PC-3 (cell line): Measurements from ENCODE around the gene RTP3. TPM values are rescaled to one million over a fixed set of nuclear protein-coding genes. Genes with fewer than 3 reads are reported as not detected.

ENCODE experiments used
- ATAC-seq: fragments of 200-7000 bp; cut with Tn5 transposase; 2 replicates; pipeline ENCODE4 v1.9.1; 2020; ENCODE audit warnings: mild to moderate bottlenecking, moderate library complexity
- BruUV-seq: library from RNA; stranded (reverse); fragments of 400-500 nt; replicated peaks from 2 replicates; lab custom pipeline; 2021; lab: Mats Ljungman, UMichigan
- CTCF ChIA-PET: fragments of 300-600 bp; sonication (Branson Sonifier 250); formaldehyde crosslinking; loops from one replicate; lab custom pipeline; 2022; ENCODE audit warnings: antibody characterized with exemption; lab: Charles Lee
- POLR2A ChIA-PET: fragments of 300-600 bp; sonication (Branson Sonifier 250); formaldehyde crosslinking; loops from one replicate; lab custom pipeline; 2022; ENCODE audit warnings: antibody characterized with exemption; ENCODE audit not compliant: unreplicated experiment; lab: Charles Lee
- DNase-seq: peaks from one replicate; pipeline ENCODE4 v3.0.0-alpha.2; 2015
- H2AFZ ChIP-seq: fragments of 300-600 bp; sonication (generic); 2 replicates; pipeline ENCODE4 v1.6.0; 2016; ENCODE audit warnings: antibody characterized with exemption, low read length
- H3F3A ChIP-seq: fragments of 300-600 bp; sonication (generic); one replicate; pipeline ENCODE4 v1.6.0; 2017; ENCODE audit warnings: antibody characterized with exemption, low read length, control low read depth, mild to moderate bottlenecking; ENCODE audit not compliant: unreplicated experiment
- H3K27ac ChIP-seq: fragments of 300-600 bp; sonication (generic); 2 replicates; pipeline ENCODE4 v1.5.1; 2016; ENCODE audit warnings: mild to moderate bottlenecking, low read length
- H3K27me3 ChIP-seq: fragments of 300-600 bp; sonication (generic); 2 replicates; pipeline ENCODE4 v1.6.1; 2016; ENCODE audit warnings: low read length, mixed read lengths
- H3K36me3 ChIP-seq: fragments of 300-600 bp; sonication (generic); 2 replicates; pipeline ENCODE4 v1.6.1; 2016; ENCODE audit warnings: low read depth, mixed run types, low read length, mixed read lengths
- H3K4me1 ChIP-seq: fragments of 300-600 bp; sonication (generic); 2 replicates; pipeline ENCODE4 v1.5.1; 2016; ENCODE audit warnings: low read length; ENCODE audit not compliant: insufficient read depth
- H3K4me2 ChIP-seq: fragments of 300-600 bp; sonication (generic); 2 replicates; pipeline ENCODE4 v1.6.0; 2016; ENCODE audit warnings: low read length
- H3K4me3 ChIP-seq: fragments of 300-600 bp; sonication (generic); 2 replicates; pipeline ENCODE4 v1.5.1; 2016; ENCODE audit warnings: mild to moderate bottlenecking, low read length, mixed read lengths
- H3K79me2 ChIP-seq: fragments of 300-600 bp; sonication (generic); 2 replicates; pipeline ENCODE4 v1.6.1; 2017; ENCODE audit warnings: low read length, mixed read lengths
- H3K9ac ChIP-seq: fragments of 300-600 bp; sonication (generic); 2 replicates; pipeline ENCODE4 v1.6.0; 2016; ENCODE audit warnings: mild to moderate bottlenecking, low read length
- H3K9me2 ChIP-seq: fragments of 300-600 bp; sonication (generic); replicated peaks from 2 replicates; pipeline ENCODE4 v1.6.1; 2016; ENCODE audit warnings: mixed run types, low read length, mixed read lengths
- H3K9me3 ChIP-seq: fragments of 300-600 bp; sonication (generic); 2 replicates; pipeline ENCODE4 v1.6.1; 2016; ENCODE audit warnings: low read length, mixed read lengths
- H4K20me1 ChIP-seq: fragments of 300-600 bp; sonication (generic); 2 replicates; pipeline ENCODE4 v1.6.1; 2016; ENCODE audit warnings: low read length, mixed read lengths
- CTCF ChIP-seq: fragments of 300-600 bp; sonication (generic); conservative IDR thresholded peaks from 2 replicates; pipeline ENCODE4 v1.5.1; 2017; ENCODE audit warnings: antibody characterized with exemption, low read depth, mild to moderate bottlenecking, low read length
- EZH2 ChIP-seq: fragments of 300-600 bp; sonication (generic); IDR thresholded peaks from one replicate; pipeline ENCODE4 v1.6.1; 2017; ENCODE audit warnings: antibody characterized with exemption, mild to moderate bottlenecking, low read length; ENCODE audit not compliant: unreplicated experiment
- EZH2phosphoT487 ChIP-seq: fragments of 300-600 bp; sonication (generic); IDR thresholded peaks from 2 replicates; pipeline ENCODE4 v1.6.1; 2018; ENCODE audit warnings: mild to moderate bottlenecking, antibody characterized with exemption, low read length, borderline replicate concordance
- intact Hi-C: fragments of 100-400 bp; cut with micrococcal nuclease; formaldehyde crosslinking; loops from 2 replicates; pipeline ENCODE4 v1.9.0; 2023
- total RNA-seq: library from RNA; depleted of rRNA; stranded (reverse); fragments of >200 nt; gene quantifications from 2 replicates; pipeline ENCODE4 v1.2.3, GENCODE V29; 2014

The RTP3 gene
- total RNA-seq, 1 experiment from 2014 or later, result not detected

- DNase-seq (no peak), ATAC-seq (no peak)
- Histone ChIP-seq H3K4me3 (no peak overlapping the region), H3K9me3 (no peaks in the 10 kb centered on the region), H3K27ac (no peak overlapping the region), H2AFZ (no peak overlapping the region), H3K9ac (no peak overlapping the region), H3F3A (no peaks in the 10 kb centered on the region), H3K27me3 (no peaks in the 10 kb centered on the region), H3K4me1 (peaks cover under 1% of the 10 kb centered on the region), H3K79me2 (no peaks in the 10 kb centered on the region), H3K4me2 (no peak overlapping the region), H3K9me2 (no peaks in the 10 kb centered on the region), H4K20me1 (no peaks in the 10 kb centered on the region), H3K36me3 (no peaks in the 10 kb centered on the region)
- intact Hi-C loops, result no loop called here
- no TSS peak for BruUV-seq
- no peak for TF ChIP-seq EZH2phosphoT487
- no peak; the same call in 1 of the 2 replicates for TF ChIP-seq CTCF
- TF ChIP-seq EZH2, result no peak
- POLR2A ChIA-PET, result no interaction called here
- CTCF ChIA-PET, result no interaction called here
These were observed 14.0 kb upstream of the RTP3 start for GRCh38 chr3:46483825-46484224.

DNA sequence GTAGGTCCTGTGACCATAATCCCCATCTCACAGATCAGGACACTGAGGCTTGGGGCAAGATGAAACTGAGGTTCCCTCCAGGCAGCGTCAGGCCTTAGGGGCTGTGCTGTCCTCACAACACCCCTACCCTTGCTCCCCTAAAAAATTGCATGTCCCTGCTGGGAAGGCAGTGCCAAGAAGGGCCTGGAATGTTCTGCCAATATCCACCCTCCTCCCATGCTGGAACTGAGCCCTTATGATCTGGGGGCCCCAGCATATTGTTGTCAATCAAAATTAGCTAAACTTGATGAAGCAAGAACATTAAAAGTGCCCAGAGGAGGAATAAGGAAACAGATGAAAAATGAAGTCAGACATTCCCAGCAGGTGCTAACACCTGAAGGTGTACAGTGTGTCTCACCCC, 13.4 kb upstream of the RTP3 start:
- no peaks in the 10 kb centered on the region for H3K27me3 ChIP-seq
- ChIA-PET POLR2A (no interaction called here), CTCF (no interaction called here)
- ATAC-seq, result no peak
- TF ChIP-seq CTCF (no peak), EZH2 (no peak), EZH2phosphoT487 (no peak)
- no peak overlapping the region for H3K27ac ChIP-seq
- H3K79me2 ChIP-seq, result no peaks in the 10 kb centered on the region
- H3K9me2 ChIP-seq, result no peaks in the 10 kb centered on the region
- H3K4me3 ChIP-seq, result no peak overlapping the region
- H4K20me1 ChIP-seq, result no peaks in the 10 kb centered on the region
- H2AFZ ChIP-seq, result no peak overlapping the region
- H3K9ac ChIP-seq, result no peak overlapping the region
- no peaks in the 10 kb centered on the region for H3K36me3 ChIP-seq
- no peak for DNase-seq
- intact Hi-C loops, result no loop called here
- H3K4me2 ChIP-seq, result no peak overlapping the region
- BruUV-seq, result no TSS peak
- no peaks in the 10 kb centered on the region for H3K9me3 ChIP-seq
- H3F3A ChIP-seq, result no peaks in the 10 kb centered on the region
- peaks cover 6% of the 10 kb centered on the region for H3K4me1 ChIP-seq

DNA sequence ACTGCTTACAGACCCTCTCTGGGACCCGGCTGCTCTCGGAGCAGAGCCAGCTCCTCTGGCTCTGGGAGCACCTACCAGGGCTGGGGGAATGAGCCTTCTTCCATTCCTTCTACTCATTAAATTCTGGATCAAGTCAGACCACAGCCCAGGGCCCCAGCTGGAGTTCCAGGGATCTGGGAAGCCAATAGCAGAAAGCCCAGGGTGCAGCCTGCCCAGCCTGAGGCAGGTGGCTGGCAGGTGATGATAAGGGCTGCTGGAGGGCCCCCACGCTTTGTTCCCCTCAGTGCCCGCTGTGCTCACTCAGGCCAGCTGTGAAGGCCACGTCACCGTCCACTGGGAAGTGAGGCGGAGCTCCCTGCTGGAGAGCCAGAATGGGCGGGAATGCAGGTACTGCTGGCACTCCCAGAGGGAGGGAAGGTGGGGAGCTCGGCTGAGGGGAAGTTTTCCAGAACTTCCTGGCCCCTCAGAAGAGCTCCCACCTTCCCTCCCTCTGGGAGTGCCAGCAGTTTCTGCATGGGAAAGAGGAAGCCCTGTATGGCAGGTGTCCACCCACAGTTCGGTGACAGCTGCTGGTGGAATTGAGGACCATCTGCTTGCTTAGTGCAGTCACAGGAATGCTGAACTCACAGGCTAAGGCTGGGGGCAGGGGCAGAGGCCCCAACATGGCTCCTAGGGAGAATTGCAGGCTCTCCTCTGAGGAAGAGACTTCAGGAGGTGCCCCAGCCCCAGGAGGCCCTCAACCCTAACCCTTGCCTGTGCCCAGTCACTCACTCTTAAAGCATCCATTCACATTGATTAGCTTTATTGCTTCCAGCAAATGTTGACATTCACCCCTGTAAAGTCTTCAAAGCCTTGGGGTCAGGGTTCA, 12.6 kb upstream of the RTP3 start:
- BruUV-seq, result no TSS peak
- intact Hi-C loops, result no loop called here
- H3K36me3 ChIP-seq, result no peaks in the 10 kb centered on the region
- H3K9ac ChIP-seq, result no peak overlapping the region
- no peak overlapping the region for H3K4me3 ChIP-seq
- no peak overlapping the region for H3K27ac ChIP-seq
- no peaks in the 10 kb centered on the region for H3K79me2 ChIP-seq
- ATAC-seq (no peak), DNase-seq (no peak)
- no peak for TF ChIP-seq EZH2phosphoT487
- TF ChIP-seq CTCF, result no peak
- no peak for TF ChIP-seq EZH2
- CTCF ChIA-PET, result no interaction called here
- H3K4me2 ChIP-seq, result no peak overlapping the region
- H4K20me1 ChIP-seq, result no peaks in the 10 kb centered on the region
- H3K9me3 ChIP-seq, result no peaks in the 10 kb centered on the region
- H2AFZ ChIP-seq, result no peak overlapping the region
- no peaks in the 10 kb centered on the region for H3K27me3 ChIP-seq
- H3K9me2 ChIP-seq, result no peaks in the 10 kb centered on the region
- H3F3A ChIP-seq, result no peaks in the 10 kb centered on the region
- POLR2A ChIA-PET, result no interaction called here
- peaks cover 14% of the 10 kb centered on the region for H3K4me1 ChIP-seq
